Transverse colon (tissue), 4 donors: ENCODE data around the gene CDT1. TPM values are rescaled to one million over a fixed set of nuclear protein-coding genes. Genes with fewer than 3 reads are reported as not detected.

ENCODE experiments used
- DNase-seq: peaks from one replicate; pipeline ENCODE4 v3.0.0-alpha.2; 2019
- H3K27ac ChIP-seq, 4 donors: fragments of 200-600 bp; sonication (generic); 2 replicates each; pipeline ENCODE4 v1.5.1; 2016 to 2018; ENCODE audit warnings: inconsistent platforms in 4 of 4
- H3K27me3 ChIP-seq: fragments of 200-600 bp; sonication (generic); 2 replicates; pipeline ENCODE4 v1.5.1; 2017; ENCODE audit warnings: inconsistent platforms
- H3K36me3 ChIP-seq, 4 donors: fragments of 200-600 bp; sonication (generic); 2 replicates each; pipeline ENCODE4 v1.5.1; 2017 to 2019; ENCODE audit warnings: inconsistent platforms in 4 of 4
- H3K4me1 ChIP-seq, 4 donors: fragments of 200-600 bp; sonication (generic); 2 replicates each; pipeline ENCODE4 v1.5.1; 2017 to 2020; ENCODE audit warnings: inconsistent platforms in 4 of 4
- H3K4me3 ChIP-seq, 4 donors: fragments of 200-600 bp; sonication (generic); 1 replicate in 1 of 4; 2 replicates in 3 of 4; pipeline versions ENCODE4 v1.5.1 to v1.6.1; 2017 to 2019; ENCODE audit warnings: inconsistent platforms in 4 of 4
- H3K9me3 ChIP-seq, 2 donors: fragments of 200-600 bp; sonication (generic); 2 replicates each; pipeline ENCODE4 v1.5.1; 2017 to 2019; ENCODE audit warnings: inconsistent platforms in 2 of 2
- EP300 ChIP-seq: sonication (generic); formaldehyde crosslinking; IDR thresholded peaks from one replicate; pipeline ENCODE4 v1.6.1; 2017; ENCODE audit warnings: antibody characterized with exemption, low read depth
- POLR2A ChIP-seq: fragments of 450-650 bp; IDR thresholded peaks from one replicate; pipeline ENCODE4 v1.6.1; 2016; ENCODE audit warnings: antibody characterized with exemption, mild to moderate bottlenecking, moderate library complexity
- POLR2AphosphoS5 ChIP-seq, 3 donors: sonication (generic); formaldehyde crosslinking; IDR thresholded peaks; one replicate each; pipeline ENCODE4 v1.6.1; 2016; ENCODE audit warnings: antibody characterized with exemption in 3 of 3
- WGBS, 2 donors: methylation state at CpG; one replicate each; pipeline ENCODE4 v1.1.5; 2018; ENCODE audit warnings: low coverage in 1 of 2; 5-methylcytosine and 5-hydroxymethylcytosine counted together
- in situ Hi-C, 4 donors: fragments of 200-750 bp; cut with MboI; loops; one replicate each; pipeline versions ENCODE4 v1.15.0 to v1.15.1; 2017; ENCODE audit warnings: low sequenced_read_pairs in 3 of 4, low pct_ligation_motif_present in 1 of 4, low pct_unique_long_range_greater_than_20kb in 1 of 4
- intact Hi-C: fragments of 100-400 bp; cut with DNase I; formaldehyde crosslinking; loops from one replicate; pipeline ENCODE4 v1.15.1; 2023; ENCODE audit warnings: low total_unique reads
- total RNA-seq, 4 donors: library from RNA; depleted of rRNA; stranded (reverse); fragments of >200 nt; gene quantifications; one replicate each; pipeline ENCODE4 v1.1.0, GENCODE V29; 2016
- TF ChIP-seq, protein P1 (sequence below), 5 experiments: fragments of 200-600 bp in 3 of 5; fragments of 450-650 bp in 2 of 5; sonication (generic) in 3 of 5; IDR thresholded peaks; 1 replicate in 2 of 5; 2 replicates in 3 of 5; pipeline ENCODE4 v1.5.1; 2016 to 2017; ENCODE audit warnings: antibody characterized with exemption in 5 of 5, inconsistent platforms in 3 of 5, mild to moderate bottlenecking in 2 of 5, moderate library complexity in 1 of 5

Gene CDT1
- total RNA-seq, 4 donors from 2014 or later, result 3.8 to 12.5 (median 6.7) TPM; not detected in 1

DNA sequence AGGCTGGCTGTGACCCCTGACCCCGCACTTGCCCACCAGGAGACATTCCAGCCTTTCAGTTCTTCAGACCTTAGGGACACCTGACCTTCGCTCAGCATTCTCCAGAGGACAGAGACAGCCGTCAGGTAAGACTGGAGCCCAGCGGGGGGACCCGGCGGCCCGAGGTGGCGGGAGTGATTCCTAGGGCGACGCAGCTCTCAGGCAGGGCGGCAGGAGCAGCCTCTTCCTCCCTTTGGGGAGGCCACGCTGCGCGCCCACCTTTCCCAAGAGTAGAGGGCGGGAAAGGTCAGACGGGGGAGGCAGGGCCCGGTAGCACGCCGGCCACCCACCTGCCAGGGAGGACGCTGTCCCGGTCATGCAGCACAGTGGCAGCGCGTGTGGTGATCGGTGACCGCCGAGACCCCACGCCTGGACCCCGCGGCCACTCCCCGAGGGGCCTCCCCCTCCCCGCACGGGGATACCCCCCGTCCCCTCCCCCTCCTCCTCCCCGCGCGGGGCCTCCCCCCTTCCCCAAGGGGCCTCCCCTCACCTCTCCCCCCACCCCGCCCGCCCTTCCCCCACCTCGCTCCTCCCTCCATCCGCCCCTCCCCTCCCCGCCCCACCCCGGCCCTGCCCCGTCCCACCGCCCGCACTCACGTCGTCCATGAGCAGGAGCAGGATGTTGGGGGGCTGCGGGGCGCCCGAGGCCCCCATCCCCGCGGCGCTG is 52.7 kb downstream of the CDT1 start:
- peak; percentile 20 for DNase-seq
- Histone ChIP-seq H3K9me3 (no peaks in the 10 kb centered on the region), H3K27me3 (no peaks in the 10 kb centered on the region), H3K4me1 (peaks cover 14 to 31% (median 24%) of the 10 kb centered on the region in 4 donors), H3K36me3 (peaks cover 0 to 11% (median 2%) of the 10 kb centered on the region in 4 donors), H3K27ac (peak overlapping the region; percentile 77 to 90 (median 84)), H3K4me3 (peak overlapping the region; percentile 69 to 90 (median 83))
- WGBS, 2 donors, result 20% methylated on average over 17 of the region's 53 CpGs; no CpG with 5 or more reads in 1 of the 2 donors
- TF ChIP-seq, protein P1, sequence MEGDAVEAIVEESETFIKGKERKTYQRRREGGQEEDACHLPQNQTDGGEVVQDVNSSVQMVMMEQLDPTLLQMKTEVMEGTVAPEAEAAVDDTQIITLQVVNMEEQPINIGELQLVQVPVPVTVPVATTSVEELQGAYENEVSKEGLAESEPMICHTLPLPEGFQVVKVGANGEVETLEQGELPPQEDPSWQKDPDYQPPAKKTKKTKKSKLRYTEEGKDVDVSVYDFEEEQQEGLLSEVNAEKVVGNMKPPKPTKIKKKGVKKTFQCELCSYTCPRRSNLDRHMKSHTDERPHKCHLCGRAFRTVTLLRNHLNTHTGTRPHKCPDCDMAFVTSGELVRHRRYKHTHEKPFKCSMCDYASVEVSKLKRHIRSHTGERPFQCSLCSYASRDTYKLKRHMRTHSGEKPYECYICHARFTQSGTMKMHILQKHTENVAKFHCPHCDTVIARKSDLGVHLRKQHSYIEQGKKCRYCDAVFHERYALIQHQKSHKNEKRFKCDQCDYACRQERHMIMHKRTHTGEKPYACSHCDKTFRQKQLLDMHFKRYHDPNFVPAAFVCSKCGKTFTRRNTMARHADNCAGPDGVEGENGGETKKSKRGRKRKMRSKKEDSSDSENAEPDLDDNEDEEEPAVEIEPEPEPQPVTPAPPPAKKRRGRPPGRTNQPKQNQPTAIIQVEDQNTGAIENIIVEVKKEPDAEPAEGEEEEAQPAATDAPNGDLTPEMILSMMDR (IDR thresholded peaks at IDR 0.05), result no peak
- TF ChIP-seq POLR2A, result no peak
- TF ChIP-seq EP300, result no peak
- no peak for TF ChIP-seq POLR2AphosphoS5 (IDR thresholded peaks at IDR 0.05)
- in situ Hi-C loops, result no loop called here
- intact Hi-C loops, result no loop called here

DNA sequence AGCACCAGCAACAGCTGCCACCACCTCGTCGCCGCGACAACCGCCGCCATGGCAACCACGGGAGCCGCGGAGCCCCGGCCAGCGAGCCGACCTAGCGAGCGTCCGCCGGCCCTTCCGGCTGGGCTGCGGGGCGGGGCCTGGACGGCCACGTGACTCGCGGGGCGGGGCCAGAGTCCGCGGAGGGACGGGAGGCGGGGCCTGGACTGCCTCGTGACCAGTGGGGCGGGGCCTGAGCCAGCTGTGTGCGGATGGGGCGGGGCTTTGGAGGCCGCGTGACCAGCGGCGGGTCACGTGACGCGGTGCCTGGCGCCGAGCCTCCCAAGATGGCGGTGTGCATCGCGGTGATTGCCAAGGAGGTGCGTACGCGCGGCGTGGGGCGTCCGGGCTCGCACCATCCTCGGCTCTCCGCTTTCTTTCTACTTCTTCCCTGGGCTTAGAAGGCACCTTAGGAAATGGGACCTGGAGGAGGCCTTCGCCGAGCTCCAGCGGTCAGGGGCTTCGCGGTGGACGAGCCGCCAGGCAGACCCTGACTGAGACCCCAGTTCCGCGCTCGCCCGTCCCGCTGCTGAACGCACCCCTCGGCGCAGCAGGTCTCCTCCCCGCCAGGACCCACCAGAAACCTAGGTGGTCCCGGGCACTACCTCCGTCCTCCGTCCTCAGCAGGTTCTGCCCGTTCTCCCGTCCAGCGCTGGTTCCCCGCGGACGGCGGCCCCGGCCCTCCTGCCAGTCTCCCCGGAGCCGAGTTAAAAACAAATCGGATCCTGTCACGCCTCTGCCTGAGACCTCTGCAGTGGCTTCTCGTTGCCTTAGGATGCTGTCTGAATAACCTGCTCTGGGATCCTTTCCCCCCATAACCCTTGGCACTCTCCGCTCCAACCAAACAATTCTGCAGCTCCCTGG is 53.5 kb downstream of the CDT1 start, which contains the start of the genes GALNS and TRAPPC2L:
TSS of gene GALNS (minus strand) at position 120 of the 900 bp plus-strand sequence. CDS start at position 50, 70 bp downstream.
TSS of gene TRAPPC2L (plus strand) at position 300 of the 900 bp plus-strand sequence. CDS start at position 324, 24 bp downstream.
- peak; percentile 100 for DNase-seq
- TF ChIP-seq, protein P1 (IDR thresholded peaks at IDR 0.05), result no peak
- TF ChIP-seq POLR2A, result peak; percentile 77
- peak; percentile 86 to 94 (median 91) for TF ChIP-seq POLR2AphosphoS5 (IDR thresholded peaks at IDR 0.05)
- no peak for TF ChIP-seq EP300
- peaks cover 0 to 14% (median 2%) of the 10 kb centered on the region in 4 donors for H3K36me3 ChIP-seq
- intact Hi-C loops, result no loop called here
- H3K27ac ChIP-seq, result peak within 1 kb of the TSS; percentile 77 to 90 (median 84)
- peak within 1 kb of the TSS; percentile 69 to 90 (median 83) for H3K4me3 ChIP-seq
- in situ Hi-C loops, result no loop called here
- 0% methylated on average over 61 of the region's 87 CpGs; no CpG with 5 or more reads in 1 of the 2 donors for WGBS, 2 donors
- no peaks in the 10 kb centered on the region for H3K9me3 ChIP-seq
- peaks cover 14 to 31% (median 24%) of the 10 kb centered on the region in 4 donors for H3K4me1 ChIP-seq
- H3K27me3 ChIP-seq, result no peaks in the 10 kb centered on the region

DNA sequence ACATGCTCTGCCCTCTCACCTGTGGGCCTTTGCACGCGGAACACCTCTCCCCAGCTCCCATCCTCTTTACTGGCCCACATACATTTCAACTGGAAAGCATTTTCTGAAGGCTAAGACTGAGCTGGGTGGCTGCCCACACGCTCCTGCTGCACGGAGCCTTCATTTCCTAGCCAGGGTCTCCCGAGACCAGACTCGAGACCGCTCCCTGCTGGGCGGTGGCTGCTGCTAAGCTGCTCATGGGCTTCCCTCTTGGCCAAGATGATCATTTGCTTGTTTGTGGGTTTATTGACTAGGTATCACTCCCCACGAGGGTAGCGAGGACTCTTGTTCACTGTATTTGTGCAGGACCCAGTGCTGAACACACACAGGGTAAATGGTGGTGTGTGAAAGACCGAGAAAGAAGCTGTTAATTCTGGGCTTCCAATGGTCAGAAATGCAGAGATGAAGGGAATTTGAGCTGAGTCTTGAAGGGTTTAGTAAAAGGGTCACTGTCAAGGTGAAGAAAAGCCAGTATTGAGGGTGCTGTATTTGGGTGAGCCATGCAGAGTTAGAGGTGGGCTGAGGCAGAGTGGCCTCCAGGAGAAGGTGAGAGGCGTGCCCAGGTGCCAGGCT is 54.2 kb downstream of the CDT1 start:
- Histone ChIP-seq H3K36me3 (peaks cover 0 to 14% (median 2%) of the 10 kb centered on the region in 4 donors), H3K4me3 (peak overlapping the region; percentile 69 to 90 (median 80)), H3K27me3 (no peaks in the 10 kb centered on the region), H3K4me1 (peaks cover 14 to 31% (median 24%) of the 10 kb centered on the region in 4 donors), H3K27ac (peak overlapping the region; percentile 77 to 90 (median 84)), H3K9me3 (no peaks in the 10 kb centered on the region)
- in situ Hi-C loops (no loop called here), intact Hi-C loops (no loop called here)
- TF ChIP-seq, protein P1 (IDR thresholded peaks at IDR 0.05), result peak; percentile 64 to 75 (median 72)
- no peak for TF ChIP-seq POLR2A
- no peak for TF ChIP-seq POLR2AphosphoS5 (IDR thresholded peaks at IDR 0.05)
- no peak for TF ChIP-seq EP300
- DNase-seq, result peak; percentile 82
- WGBS, 2 donors, result 14 to 62% methylated on average over 2 to 12 of the region's 12 CpGs

Other genes with a start within 250 kb of the CDT1 start
- gene ZC3H18, start 233.4 kb upstream of the CDT1 start, total RNA-seq, result 10 to 100 TPM; 17.9 to 50.5 (median 25.5) TPM
- gene IL17C, start 165.2 kb upstream of the CDT1 start, total RNA-seq, result not detected
- 100 to 1,000 TPM; 258 to 306 (median 291) TPM for gene CYBA, start 152.7 kb upstream of the CDT1 start, total RNA-seq
- 10 to 100 TPM; 20.5 to 75.6 (median 47.3) TPM for gene MVD, start 140.7 kb upstream of the CDT1 start, total RNA-seq
- 1 to 10 TPM in 1 of 4 donors, under 1 TPM in 2, not detected in 1; 0.27 to 2.9 (median 0.75) TPM for gene SNAI3, start 117.3 kb upstream of the CDT1 start, total RNA-seq
- 10 to 100 TPM; 10.3 to 15.3 (median 14.4) TPM for gene RNF166, start 97.4 kb upstream of the CDT1 start, total RNA-seq
- gene CTU2, start 97.3 kb upstream of the CDT1 start, total RNA-seq, result 1 to 10 TPM in 3 of 4 donors, not detected in 1; 2.8 to 5.6 (median 4.2) TPM
- 100 to 1,000 TPM; 133 to 546 (median 179) TPM for gene PIEZO1, start 18.6 kb upstream of the CDT1 start, total RNA-seq
- 100 to 1,000 TPM in 2 of 4 donors, 10 to 100 TPM in 2; 81.6 to 221 (median 149) TPM for gene APRT, start 8.1 kb downstream of the CDT1 start, total RNA-seq
- gene GALNS, start 53.2 kb downstream of the CDT1 start, total RNA-seq, result 100 to 1,000 TPM in 1 of 4 donors, 10 to 100 TPM in 3; 45.7 to 101 (median 75.6) TPM
- gene TRAPPC2L, start 53.3 kb downstream of the CDT1 start, total RNA-seq, result 10 to 100 TPM in 3 of 4 donors, 1 to 10 TPM in 1; 9.8 to 34.4 (median 19.7) TPM
- gene PABPN1L, start 62.9 kb downstream of the CDT1 start, total RNA-seq, result not detected
- gene CBFA2T3, start 173.4 kb downstream of the CDT1 start, total RNA-seq, result 10 to 100 TPM in 1 of 4 donors, 1 to 10 TPM in 3; 4.0 to 18.5 (median 5.5) TPM